Measurements from ENCODE around the gene PRKCB.
"Not testable (repeated sequence)": the region's sequence is repeated elsewhere in the genome, so short reads cannot be mapped to it uniquely, and the experiment has no call there.

PRKCB gene

GRCh38 chr16:24149102-24149501 lies 313.3 kb downstream of the PRKCB start:
- Histone ChIP-seq H3K27me3 (ENCODE audit: control insufficient read depth, insufficient read depth, low read length) (no peaks in the 10 kb centered on the region), H3K4me3 (ENCODE audit: low read length) (no peak overlapping the region), H3K9me3 (ENCODE audit: control insufficient read depth, low read length) (no peaks in the 10 kb centered on the region), H3K4me1 (ENCODE audit: control insufficient read depth, insufficient read depth, low read length) (no peaks in the 10 kb centered on the region), H3K9ac (ENCODE audit: low read length) (no peak overlapping the region), H3K36me3 (ENCODE audit: control insufficient read depth, insufficient read depth, low read length) (no peaks in the 10 kb centered on the region)

- Histone ChIP-seq H3K9me3 (ENCODE audit: control insufficient read depth, low read length) (no peaks in the 10 kb centered on the region), H3K36me3 (ENCODE audit: control insufficient read depth, insufficient read depth, low read length) (no peaks in the 10 kb centered on the region), H3K9ac (ENCODE audit: low read length) (no peak overlapping the region), H3K4me3 (ENCODE audit: low read length) (no peak overlapping the region), H3K27me3 (ENCODE audit: control insufficient read depth, insufficient read depth, low read length) (no peaks in the 10 kb centered on the region), H3K4me1 (ENCODE audit: control insufficient read depth, insufficient read depth, low read length) (no peaks in the 10 kb centered on the region)
Observed at GRCh38 chr16:24150282-24150681, 314.5 kb downstream of the PRKCB start.

DNA sequence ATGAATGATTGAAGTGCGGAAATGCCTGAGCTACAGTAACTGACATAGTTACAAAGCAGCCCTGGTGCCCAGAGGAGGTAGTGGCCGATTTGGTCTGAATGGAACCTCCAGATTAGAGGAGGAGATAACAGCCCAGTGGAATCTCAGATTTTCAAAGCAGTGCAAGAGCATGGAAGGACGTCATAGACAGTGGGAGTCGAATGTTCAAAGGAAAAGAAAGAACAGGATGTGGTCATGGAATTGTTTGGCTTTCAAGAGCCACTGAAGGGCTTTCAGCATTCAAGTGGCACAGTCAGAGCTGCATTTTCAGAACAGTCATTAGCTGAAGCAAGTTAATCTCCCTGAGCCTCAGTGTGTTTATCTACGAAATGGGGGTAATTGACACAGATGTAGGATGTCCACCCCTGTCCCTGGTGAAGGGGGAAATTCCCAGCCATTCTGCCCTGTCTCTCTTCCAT lies 315.7 kb downstream of the PRKCB start:
- H3K4me3 ChIP-seq (ENCODE audit: low read length) = no peak overlapping the region
- H3K9me3 ChIP-seq (ENCODE audit: control insufficient read depth, low read length) = no peaks in the 10 kb centered on the region
- no peak overlapping the region for H3K9ac ChIP-seq (ENCODE audit: low read length)
- H3K27me3 ChIP-seq (ENCODE audit: control insufficient read depth, insufficient read depth, low read length) = no peaks in the 10 kb centered on the region
- no peaks in the 10 kb centered on the region for H3K4me1 ChIP-seq (ENCODE audit: control insufficient read depth, insufficient read depth, low read length)
- no peaks in the 10 kb centered on the region for H3K36me3 ChIP-seq (ENCODE audit: control insufficient read depth, insufficient read depth, low read length)

- H3K9ac ChIP-seq (ENCODE audit: low read length); H3K27me3 ChIP-seq (ENCODE audit: control insufficient read depth, insufficient read depth, low read length); H3K4me1 ChIP-seq (ENCODE audit: control insufficient read depth, insufficient read depth, low read length); H3K9me3 ChIP-seq (ENCODE audit: control insufficient read depth, low read length); H3K36me3 ChIP-seq (ENCODE audit: control insufficient read depth, insufficient read depth, low read length); H3K4me3 ChIP-seq (ENCODE audit: low read length): not testable (repeated sequence)
Observed at GRCh38 chr16:24152048-24152447, 316.3 kb downstream of the PRKCB start.

- Histone ChIP-seq H3K27me3 (ENCODE audit: control insufficient read depth, insufficient read depth, low read length) (no peaks in the 10 kb centered on the region), H3K36me3 (ENCODE audit: control insufficient read depth, insufficient read depth, low read length) (no peaks in the 10 kb centered on the region)
Observed at GRCh38 chr16:24152826-24153225, 317.0 kb downstream of the PRKCB start.

GRCh38 chr16:24156777-24157176 lies 321.0 kb downstream of the PRKCB start:
- no peak overlapping the region for H3K4me3 ChIP-seq (ENCODE audit: low read length)
- H3K27me3 ChIP-seq (ENCODE audit: control insufficient read depth, insufficient read depth, low read length) = no peaks in the 10 kb centered on the region
- no peak overlapping the region for H3K9ac ChIP-seq (ENCODE audit: low read length)
- H3K9me3 ChIP-seq (ENCODE audit: control insufficient read depth, low read length) = no peaks in the 10 kb centered on the region
- no peaks in the 10 kb centered on the region for H3K4me1 ChIP-seq (ENCODE audit: control insufficient read depth, insufficient read depth, low read length)
- H3K36me3 ChIP-seq (ENCODE audit: control insufficient read depth, insufficient read depth, low read length) = no peaks in the 10 kb centered on the region

More at GRCh38 chr16:24152826-24153225, 317.0 kb downstream of the PRKCB start:
- Histone ChIP-seq H3K4me3 (ENCODE audit: low read length) (no peak overlapping the region), H3K9ac (ENCODE audit: low read length) (no peak overlapping the region), H3K4me1 (ENCODE audit: control insufficient read depth, insufficient read depth, low read length) (no peaks in the 10 kb centered on the region), H3K9me3 (ENCODE audit: control insufficient read depth, low read length) (no peaks in the 10 kb centered on the region)

DNA sequence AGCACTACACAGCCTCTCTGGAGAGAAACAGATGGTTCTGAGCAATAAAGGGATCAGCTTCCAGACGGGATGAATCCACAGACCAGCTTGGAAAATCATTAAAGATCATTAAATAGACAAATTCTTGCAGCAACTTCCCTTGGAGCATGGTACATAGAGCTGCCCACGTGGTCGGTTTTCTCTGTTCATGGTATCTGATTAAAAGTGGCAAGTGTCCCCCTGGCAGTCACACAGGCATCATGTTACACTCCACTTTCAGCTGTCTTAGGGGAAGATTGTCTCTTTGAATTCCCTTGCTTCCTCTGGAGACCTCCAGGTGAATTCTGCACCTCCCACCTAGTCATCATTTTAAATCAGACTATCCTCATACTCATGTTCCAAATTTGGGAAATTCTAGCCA lies 328.2 kb downstream of the PRKCB start:
- Histone ChIP-seq H3K9ac (ENCODE audit: low read length) (no peak overlapping the region), H3K36me3 (ENCODE audit: control insufficient read depth, insufficient read depth, low read length) (no peaks in the 10 kb centered on the region), H3K27me3 (ENCODE audit: control insufficient read depth, insufficient read depth, low read length) (no peaks in the 10 kb centered on the region), H3K4me3 (ENCODE audit: low read length) (no peak overlapping the region), H3K9me3 (ENCODE audit: control insufficient read depth, low read length) (no peaks in the 10 kb centered on the region), H3K4me1 (ENCODE audit: control insufficient read depth, insufficient read depth, low read length) (no peaks in the 10 kb centered on the region)

- Histone ChIP-seq H3K36me3 (ENCODE audit: control insufficient read depth, insufficient read depth, low read length) (no peaks in the 10 kb centered on the region), H3K4me1 (ENCODE audit: control insufficient read depth, insufficient read depth, low read length) (no peaks in the 10 kb centered on the region), H3K27me3 (ENCODE audit: control insufficient read depth, insufficient read depth, low read length) (no peaks in the 10 kb centered on the region), H3K9ac (ENCODE audit: low read length) (no peak overlapping the region), H3K9me3 (ENCODE audit: control insufficient read depth, low read length) (no peaks in the 10 kb centered on the region), H3K4me3 (ENCODE audit: low read length) (no peak overlapping the region)
Observed at GRCh38 chr16:24164416-24164815, 328.6 kb downstream of the PRKCB start.

DNA sequence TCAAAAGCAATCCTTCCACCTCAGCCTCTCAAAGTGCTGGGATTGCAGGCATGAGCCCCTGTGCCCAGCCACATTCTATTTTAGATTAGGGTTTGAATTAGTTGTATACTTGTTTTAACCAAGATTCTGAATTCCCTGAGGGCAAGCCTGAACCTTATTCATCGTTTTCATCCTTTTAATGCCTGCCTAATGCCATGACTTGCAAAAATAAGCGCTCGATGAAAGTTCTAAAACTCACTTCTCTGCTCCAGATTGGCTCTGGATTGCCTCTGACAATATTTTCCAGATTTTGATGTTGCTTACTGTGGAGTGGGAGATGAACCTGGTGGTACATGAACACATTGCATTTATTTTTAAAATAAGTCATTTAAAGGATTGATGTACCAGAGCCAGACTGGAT lies 329.5 kb downstream of the PRKCB start:
- H3K9me3 ChIP-seq (ENCODE audit: control insufficient read depth, low read length) = no peaks in the 10 kb centered on the region
- no peaks in the 10 kb centered on the region for H3K36me3 ChIP-seq (ENCODE audit: control insufficient read depth, insufficient read depth, low read length)
- H3K27me3 ChIP-seq (ENCODE audit: control insufficient read depth, insufficient read depth, low read length) = no peaks in the 10 kb centered on the region

GRCh38 chr16:24166661-24167528 lies 331.1 kb downstream of the PRKCB start:
- Histone ChIP-seq H3K9ac (ENCODE audit: low read length) (no peak overlapping the region), H3K9me3 (ENCODE audit: control insufficient read depth, low read length) (no peaks in the 10 kb centered on the region), H3K4me1 (ENCODE audit: control insufficient read depth, insufficient read depth, low read length) (no peaks in the 10 kb centered on the region), H3K4me3 (ENCODE audit: low read length) (no peak overlapping the region), H3K36me3 (ENCODE audit: control insufficient read depth, insufficient read depth, low read length) (no peaks in the 10 kb centered on the region), H3K27me3 (ENCODE audit: control insufficient read depth, insufficient read depth, low read length) (no peaks in the 10 kb centered on the region)

More for the DNA sequence above, 329.5 kb downstream of the PRKCB start:
- Histone ChIP-seq H3K4me1 (ENCODE audit: control insufficient read depth, insufficient read depth, low read length) (no peaks in the 10 kb centered on the region), H3K9ac (ENCODE audit: low read length) (no peak overlapping the region), H3K4me3 (ENCODE audit: low read length) (no peak overlapping the region)

DNA sequence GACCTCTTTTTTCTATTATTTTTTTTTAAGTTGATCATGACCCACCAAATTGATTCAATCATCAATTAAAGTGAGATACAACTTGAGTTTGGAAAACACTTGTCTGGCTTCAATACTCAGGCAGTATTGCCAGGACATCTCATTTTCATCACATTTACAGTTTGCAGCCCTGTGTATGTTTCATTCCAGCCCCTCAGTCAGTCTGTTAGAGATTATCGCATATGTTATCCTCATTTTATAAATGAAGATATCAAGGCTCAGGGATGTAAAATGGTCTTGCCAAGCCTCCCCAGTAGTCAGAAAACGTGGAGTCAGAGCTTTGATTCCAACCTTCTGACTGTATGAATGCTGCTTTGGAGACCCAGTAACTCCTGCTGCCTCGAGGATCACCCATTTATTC lies 333.1 kb downstream of the PRKCB start:
- H3K4me3 ChIP-seq (ENCODE audit: low read length) = no peak overlapping the region
- H3K9ac ChIP-seq (ENCODE audit: low read length) = no peak overlapping the region
- no peaks in the 10 kb centered on the region for H3K9me3 ChIP-seq (ENCODE audit: control insufficient read depth, low read length)
- no peaks in the 10 kb centered on the region for H3K36me3 ChIP-seq (ENCODE audit: control insufficient read depth, insufficient read depth, low read length)
- no peaks in the 10 kb centered on the region for H3K4me1 ChIP-seq (ENCODE audit: control insufficient read depth, insufficient read depth, low read length)
- no peaks in the 10 kb centered on the region for H3K27me3 ChIP-seq (ENCODE audit: control insufficient read depth, insufficient read depth, low read length)

- H3K27me3 ChIP-seq (ENCODE audit: control insufficient read depth, insufficient read depth, low read length) = no peaks in the 10 kb centered on the region
- H3K9ac ChIP-seq (ENCODE audit: low read length) = no peak overlapping the region
- no peaks in the 10 kb centered on the region for H3K9me3 ChIP-seq (ENCODE audit: control insufficient read depth, low read length)
- no peaks in the 10 kb centered on the region for H3K36me3 ChIP-seq (ENCODE audit: control insufficient read depth, insufficient read depth, low read length)
- H3K4me3 ChIP-seq (ENCODE audit: low read length) = no peak overlapping the region
- H3K4me1 ChIP-seq (ENCODE audit: control insufficient read depth, insufficient read depth, low read length) = no peaks in the 10 kb centered on the region
Observed at GRCh38 chr16:24170407-24170806, 334.6 kb downstream of the PRKCB start.
